Right cardiac atrium (tissue), 5 donors: ENCODE measurements around the gene CADM4. TPM values are rescaled to one million over a fixed set of nuclear protein-coding genes. Genes with fewer than 3 reads are reported as not detected.
"Not testable (repeated sequence)": the region's sequence is repeated elsewhere in the genome, so short reads cannot be mapped to it uniquely, and the experiment has no call there.

Source experiments
- ATAC-seq, 2 donors: fragments of 200-7000 bp; cut with Tn5 transposase; one replicate each; pipeline versions ENCODE4 v1.8.0 to v1.9.1; 2020; ENCODE audit warnings: moderate library complexity in 2 of 2, mild to moderate bottlenecking in 1 of 2
- DNase-seq, 3 donors: peaks; one replicate each; pipeline ENCODE4 v3.0.0-alpha.2; 2020
- H3K27ac ChIP-seq: one replicate; pipeline ENCODE4 v1.5.1; 2013; ENCODE audit warnings: mild to moderate bottlenecking, low read length, control low read depth, moderate library complexity
- H3K27me3 ChIP-seq: one replicate; pipeline ENCODE4 v1.6.1; 2013; ENCODE audit not compliant: control insufficient read depth, insufficient read depth
- H3K4me1 ChIP-seq: one replicate; pipeline ENCODE4 v1.6.1; 2013; ENCODE audit warnings: low read length; ENCODE audit not compliant: control insufficient read depth, insufficient read depth
- H3K4me3 ChIP-seq: one replicate; pipeline ENCODE4 v1.5.1; 2013; ENCODE audit warnings: low read length, control low read depth
- H3K9me3 ChIP-seq: one replicate; pipeline ENCODE4 v1.6.1; 2013; ENCODE audit warnings: low read length; ENCODE audit not compliant: control insufficient read depth
- WGBS: extraction: QIAGEN DNeasy Blood & Tissue Kit; methylation state at CpG from one replicate; pipeline ENCODE4 v1.1.7; 2013; 5-methylcytosine and 5-hydroxymethylcytosine counted together
- intact Hi-C, 4 donors: fragments of 100-400 bp; cut with DNase I; formaldehyde crosslinking; loops; one replicate each; pipeline versions ENCODE4 v1.11.0 to v1.14.0; 2022 to 2023
- polyA plus RNA-seq: library from polyadenylated mRNA; stranded (reverse); fragments of 200-250 nt; gene quantifications from one replicate; pipeline ENCODE4 v1.2.3, GENCODE V29; 2013
- total RNA-seq, 4 donors: library from RNA; stranded (reverse); fragmentation: NEBNext Ultra II Directional; extraction: Animal tissue kit (Norgen Biotek cat#: 25700); gene quantifications; one replicate each; pipeline ENCODE4 v1.2.1, GENCODE V29; 2021
- donor health status: healthy with polysubstance abuse.
- donor health status: DM: no; HTN: yes; CAD: no.
- donor health status: DM: no; HTN: no; CAD: no.
- donor health status: DM: no; HTN: yes; CAD: no; lungs with severe emphysema.
- donor health status: DM: yes; HTN: yes; CAD: no.

CADM4 gene
- total and polyA plus RNA-seq, 5 donors, result 12.4 to 17.6 (median 14.1) TPM

- no peak overlapping the region for H3K27ac ChIP-seq
- H3K4me1 ChIP-seq, result peaks cover 5% of the 10 kb centered on the region
- no peaks in the 10 kb centered on the region for H3K9me3 ChIP-seq
- intact Hi-C loops, result no loop called here
- 59% methylated on average over 3 of the region's 3 CpGs for WGBS
- H3K4me3 ChIP-seq, result no peak overlapping the region
- no peaks in the 10 kb centered on the region for H3K27me3 ChIP-seq
- no peak for DNase-seq
- no peak for ATAC-seq
Measured at GRCh38 chr19:43643326-43643725, 3.7 kb upstream of the CADM4 start.

GRCh38 chr19:43642531-43642930 is 2.9 kb upstream of the CADM4 start:
- H3K9me3 ChIP-seq, result no peaks in the 10 kb centered on the region
- no peak overlapping the region for H3K4me3 ChIP-seq
- H3K27ac ChIP-seq, result no peak overlapping the region
- WGBS, result 78% methylated on average over 4 of the region's 4 CpGs
- H3K4me1 ChIP-seq, result peaks cover 5% of the 10 kb centered on the region
- intact Hi-C loops, result no loop called here
- DNase-seq, result no peak
- no peaks in the 10 kb centered on the region for H3K27me3 ChIP-seq
- no peak for ATAC-seq

GRCh38 chr19:43641333-43641732 is 1.7 kb upstream of the CADM4 start:
- intact Hi-C loops, result no loop called here
- no peaks in the 10 kb centered on the region for H3K9me3 ChIP-seq
- H3K27ac ChIP-seq, result no peak overlapping the region
- peaks cover 5% of the 10 kb centered on the region for H3K4me1 ChIP-seq
- ATAC-seq (no peak), DNase-seq (no peak)
- no peak overlapping the region for H3K4me3 ChIP-seq
- H3K27me3 ChIP-seq, result no peaks in the 10 kb centered on the region
- WGBS, result 62% methylated on average over 2 of the region's 2 CpGs

- DNase-seq (no peak), ATAC-seq (no peak)
- H3K27me3 ChIP-seq, result no peaks in the 10 kb centered on the region
- no peak overlapping the region for H3K27ac ChIP-seq
- intact Hi-C loops, result no loop called here
- H3K4me3 ChIP-seq, result peak overlapping the region; percentile 80
- no peaks in the 10 kb centered on the region for H3K9me3 ChIP-seq
- peaks cover 5% of the 10 kb centered on the region for H3K4me1 ChIP-seq
- whole genome bisulfite sequencing, result 8% methylated on average over 9 of the region's 9 CpGs
Measured at GRCh38 chr19:43640424-43640757, 741 bp upstream of the CADM4 start.

- H3K27me3 ChIP-seq, result no peaks in the 10 kb centered on the region
Measured at GRCh38 chr19:43638995-43639518, 593 bp downstream of the CADM4 start.

GRCh38 chr19:43638214-43638994 is 1.2 kb downstream of the CADM4 start:
- no peak for ATAC-seq
- 75% methylated on average over 13 of the region's 13 CpGs for WGBS
- no peaks in the 10 kb centered on the region for H3K9me3 ChIP-seq
- DNase-seq, result no peak
- H3K27me3 ChIP-seq, result no peaks in the 10 kb centered on the region
- intact Hi-C loops, result no loop called here
- H3K4me3 ChIP-seq, result no peak overlapping the region
- H3K4me1 ChIP-seq, result peaks cover 5% of the 10 kb centered on the region
- no peak overlapping the region for H3K27ac ChIP-seq

More at GRCh38 chr19:43638995-43639518, 593 bp downstream of the CADM4 start:
- ATAC-seq (peak in 1 of 2 donors; percentile 7), DNase-seq (no peak)
- 7% methylated on average over 18 of the region's 18 CpGs for WGBS
- Histone ChIP-seq H3K27ac (no peak overlapping the region), H3K4me3 (peak overlapping the region; percentile 80), H3K4me1 (peaks cover 5% of the 10 kb centered on the region), H3K9me3 (no peaks in the 10 kb centered on the region)
- intact Hi-C loops, result no loop called here

- intact Hi-C loops, result no loop called here
- WGBS, result 79% methylated on average over 14 of the region's 14 CpGs
- no peak overlapping the region for H3K4me3 ChIP-seq
- no peak for DNase-seq
- no peaks in the 10 kb centered on the region for H3K9me3 ChIP-seq
- peak; percentile 6 to 12 for ATAC-seq
- H3K4me1 ChIP-seq, result peaks cover 5% of the 10 kb centered on the region
- H3K27me3 ChIP-seq, result no peaks in the 10 kb centered on the region
- H3K27ac ChIP-seq, result no peak overlapping the region
Measured at GRCh38 chr19:43636121-43636683, 3.4 kb downstream of the CADM4 start.

- H3K27me3 ChIP-seq, DNase-seq, H3K9me3 ChIP-seq, H3K4me1 ChIP-seq, intact Hi-C loops, ATAC-seq, H3K4me3 ChIP-seq, H3K27ac ChIP-seq: not testable (repeated sequence)
- 33% methylated on average over 2 of the region's 2 CpGs for WGBS
Measured at GRCh38 chr19:43635561-43635940, 4.1 kb downstream of the CADM4 start.

GRCh38 chr19:43634872-43635560 is 4.6 kb downstream of the CADM4 start:
- intact Hi-C loops, result no loop called here
- Histone ChIP-seq H3K4me3 (no peak overlapping the region), H3K4me1 (no peaks in the 10 kb centered on the region), H3K27me3 (no peaks in the 10 kb centered on the region), H3K9me3 (no peaks in the 10 kb centered on the region), H3K27ac (no peak overlapping the region)
- DNase-seq, result no peak
- 17% methylated on average over 17 of the region's 17 CpGs for WGBS
- peak in 1 of 2 donors; percentile 14 for ATAC-seq

GRCh38 chr19:43634506-43634871 is 5.2 kb downstream of the CADM4 start:
- intact Hi-C loops, result no loop called here
- H3K27me3 ChIP-seq, result no peaks in the 10 kb centered on the region
- no peak overlapping the region for H3K4me3 ChIP-seq
- 34% methylated on average over 5 of the region's 5 CpGs for WGBS
- no peak for DNase-seq
- H3K9me3 ChIP-seq, result no peaks in the 10 kb centered on the region
- H3K27ac ChIP-seq, result no peak overlapping the region
- H3K4me1 ChIP-seq, result no peaks in the 10 kb centered on the region
- no peak for ATAC-seq

GRCh38 chr19:43634068-43634467 is 5.6 kb downstream of the CADM4 start:
- no peaks in the 10 kb centered on the region for H3K4me1 ChIP-seq
- H3K4me3 ChIP-seq, result no peak overlapping the region
- DNase-seq (no peak), ATAC-seq (no peak)
- WGBS, result 78% methylated on average over 5 of the region's 5 CpGs
- no peaks in the 10 kb centered on the region for H3K9me3 ChIP-seq
- intact Hi-C loops, result no loop called here
- no peaks in the 10 kb centered on the region for H3K27me3 ChIP-seq
- H3K27ac ChIP-seq, result no peak overlapping the region
